ENCODE measurements around the gene DENND1C.

DENND1C gene

GRCh38 chr19:6476155-6476895 lies 5.3 kb downstream of the DENND1C start:
- DNase-seq: peak; percentile 60

GRCh38 chr19:6475321-6476108 lies 6.1 kb downstream of the DENND1C start:
- no peak for DNase-seq

GRCh38 chr19:6473647-6474046 lies 7.9 kb downstream of the DENND1C start:
- DNase-seq: no peak

GRCh38 chr19:6472713-6473112 lies 8.9 kb downstream of the DENND1C start:
- no peak for DNase-seq

- no peak for DNase-seq
These were observed 10.5 kb downstream of the DENND1C start for GRCh38 chr19:6471076-6471475.

- no peak for DNase-seq
These were observed 11.4 kb downstream of the DENND1C start for GRCh38 chr19:6470173-6470572.

- DNase-seq: no peak
These were observed 14.2 kb downstream of the DENND1C start for GRCh38 chr19:6467384-6467783.

- DNase-seq: no peak
These were observed 14.9 kb downstream of the DENND1C start for GRCh38 chr19:6466526-6467248.

GRCh38 chr19:6465663-6466062 lies 15.9 kb downstream of the DENND1C start:
- no peak for DNase-seq

GRCh38 chr19:6465006-6465405 lies 16.6 kb downstream of the DENND1C start:
- DNase-seq: no peak

- DNase-seq: no peak
These were observed 17.3 kb downstream of the DENND1C start, which contains the start of gene CRB3 for GRCh38 chr19:6464070-6464873. Gene CRB3 (plus strand): TSS chr19:6464271. CDS start chr19:6464702, 431 bp downstream.

- peak; percentile 98 for DNase-seq
These were observed 21.3 kb downstream of the DENND1C start for GRCh38 chr19:6460099-6460884.

- peak; percentile 76 for DNase-seq
These were observed 22.1 kb downstream of the DENND1C start, which contains the start of gene SLC25A23 for GRCh38 chr19:6459262-6460098. Gene SLC25A23 (minus strand): TSS chr19:6459792. CDS start chr19:6459628, 164 bp downstream.

- DNase-seq: no peak
These were observed 22.8 kb downstream of the DENND1C start for GRCh38 chr19:6458695-6459261.

- peak; percentile 23 for DNase-seq
These were observed 23.5 kb downstream of the DENND1C start for GRCh38 chr19:6457958-6458694.

GRCh38 chr19:6455924-6456323 lies 25.7 kb downstream of the DENND1C start:
- DNase-seq: no peak

GRCh38 chr19:6453951-6454565 lies 27.5 kb downstream of the DENND1C start:
- no peak for DNase-seq

- DNase-seq: no peak
These were observed 28.7 kb downstream of the DENND1C start for GRCh38 chr19:6452899-6453298.

GRCh38 chr19:6452223-6452614 lies 29.4 kb downstream of the DENND1C start:
- no peak for DNase-seq
